SK-N-SH treated with all-trans-retinoic acid at 6 μM for 48 hours (cell line): Measurements from ENCODE around the gene RASSF4.

Source experiments
- ATAC-seq: fragments of 200-7000 bp; cut with Tn5 transposase; 3 replicates; pipeline ENCODE4 v1.9.1; 2020; ENCODE audit warnings: mild to moderate bottlenecking, moderate library complexity
- ARNTL ChIP-seq: fragments of 450-650 bp; formaldehyde crosslinking; IDR thresholded peaks from 2 replicates; pipeline ENCODE4 v1.5.0; 2020; ENCODE audit warnings: low read depth, mild to moderate bottlenecking, moderate library complexity, borderline replicate concordance
- CSDC2 ChIP-seq: fragments of 250-450 bp; sonication (Bioruptor Pico); IDR thresholded peaks from 2 replicates; pipeline ENCODE4 v1.5.0; 2020; ENCODE audit warnings: mild to moderate bottlenecking, moderate library complexity
- ESRRG ChIP-seq: fragments of 250-450 bp; sonication (Bioruptor Pico); IDR thresholded peaks from 2 replicates; pipeline ENCODE4 v1.6.1; 2021; ENCODE audit warnings: mild to moderate bottlenecking
- ISL1 ChIP-seq: fragments of 250-450 bp; sonication (Bioruptor Pico); IDR thresholded peaks from 2 replicates; pipeline ENCODE4 v2.1.2; 2022; ENCODE audit warnings: mild to moderate bottlenecking, moderate library complexity
- PPARA ChIP-seq: fragments of 250-450 bp; sonication (Bioruptor Pico); IDR thresholded peaks from 2 replicates; pipeline ENCODE4 v1.5.0; 2020; ENCODE audit warnings: mild to moderate bottlenecking, borderline replicate concordance
- RARB ChIP-seq: fragments of 250-450 bp; sonication (Bioruptor Pico); IDR thresholded peaks from 2 replicates; pipeline ENCODE4 v1.8.0; 2021; ENCODE audit warnings: mild to moderate bottlenecking, moderate library complexity
- SNAI2 ChIP-seq: fragments of 250-450 bp; sonication (Bioruptor Pico); IDR thresholded peaks from 2 replicates; pipeline ENCODE4 v1.5.0; 2020; ENCODE audit warnings: mild to moderate bottlenecking, moderate library complexity
- TCF4 ChIP-seq: fragments of 250-450 bp; sonication (Bioruptor Pico); IDR thresholded peaks from 2 replicates; pipeline ENCODE4 v1.8.0; 2021; ENCODE audit warnings: mild to moderate bottlenecking, moderate library complexity, borderline replicate concordance
- TOX ChIP-seq: fragments of 250-450 bp; sonication (Bioruptor Pico); IDR thresholded peaks from 2 replicates; pipeline ENCODE4 v1.8.0; 2021; ENCODE audit warnings: mild to moderate bottlenecking, moderate library complexity, borderline replicate concordance
- ZFP3 ChIP-seq: fragments of 250-450 bp; sonication (Bioruptor Pico); IDR thresholded peaks from 2 replicates; pipeline ENCODE4 v1.5.0; 2020; ENCODE audit warnings: mild to moderate bottlenecking, moderate library complexity
- ZFP30 ChIP-seq: fragments of 450-650 bp; formaldehyde crosslinking; IDR thresholded peaks from 2 replicates; pipeline ENCODE4 v1.5.0; 2022; ENCODE audit warnings: mild to moderate bottlenecking, moderate library complexity
- ZNF565 ChIP-seq: fragments of 450-650 bp; formaldehyde crosslinking; conservative IDR thresholded peaks from 2 replicates; pipeline ENCODE4 v1.5.0; 2020; ENCODE audit warnings: low read depth, mild to moderate bottlenecking, moderate library complexity
- ZNF70 ChIP-seq: fragments of 450-650 bp; formaldehyde crosslinking; IDR thresholded peaks from 2 replicates; pipeline ENCODE4 v1.5.0; 2020; ENCODE audit warnings: mild to moderate bottlenecking, moderate library complexity
- ZNF8 ChIP-seq: fragments of 450-650 bp; formaldehyde crosslinking; IDR thresholded peaks from 2 replicates; pipeline ENCODE4 v1.5.0; 2020; ENCODE audit warnings: mild to moderate bottlenecking, moderate library complexity
- TF ChIP-seq, protein P1 (sequence below): fragments of 250-450 bp; sonication (Bioruptor Pico); IDR thresholded peaks from 2 replicates; pipeline ENCODE4 v1.5.0; 2020; ENCODE audit warnings: mild to moderate bottlenecking, moderate library complexity
- TF ChIP-seq, protein P2 (sequence below): fragments of 250-450 bp; sonication (Bioruptor Pico); IDR thresholded peaks from 2 replicates; pipeline ENCODE4 v1.8.0; 2020; ENCODE audit warnings: mild to moderate bottlenecking, moderate library complexity, borderline replicate concordance
- TF ChIP-seq, protein P3 (sequence below): fragments of 250-450 bp; sonication (Bioruptor Pico); IDR thresholded peaks from 2 replicates; pipeline ENCODE4 v1.5.1; 2021; ENCODE audit warnings: mild to moderate bottlenecking, moderate library complexity

The RASSF4 gene

DNA sequence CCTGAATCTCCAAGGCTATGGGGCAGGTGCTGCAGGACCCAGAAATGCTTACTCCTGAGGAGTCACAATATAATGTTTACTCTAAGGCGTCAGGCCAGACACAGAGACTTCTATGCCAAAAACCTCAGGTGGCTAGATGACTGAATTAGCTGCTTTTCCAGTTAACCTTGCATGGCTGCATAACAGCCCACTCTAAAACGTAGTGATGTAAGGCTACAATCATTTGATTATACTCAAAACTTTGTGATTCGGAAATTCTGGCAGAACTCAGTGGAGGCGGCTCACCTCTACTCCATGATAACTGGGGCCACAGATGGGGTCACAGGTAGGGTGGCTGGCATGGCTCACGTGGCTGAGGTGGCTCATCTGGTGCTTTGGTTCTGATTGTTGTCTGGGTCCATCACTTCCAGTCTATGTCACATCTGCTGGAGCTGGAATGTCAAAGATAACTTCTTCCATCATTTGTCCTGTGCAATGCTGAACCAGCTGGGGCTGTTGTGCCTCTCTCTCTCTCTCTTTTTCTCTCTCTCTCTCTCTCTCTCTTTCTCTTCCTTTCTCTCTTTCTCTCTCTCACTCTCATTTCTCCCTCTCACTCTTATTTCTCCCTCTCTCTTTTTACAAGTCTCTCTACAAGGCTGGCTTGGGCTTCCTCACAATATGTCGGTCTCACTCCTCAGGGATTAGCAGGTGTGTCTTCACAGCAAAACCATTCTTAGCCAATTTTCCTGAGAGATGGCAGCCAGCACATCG is 36.6 kb upstream of the RASSF4 start:
- TF ChIP-seq, protein P1, sequence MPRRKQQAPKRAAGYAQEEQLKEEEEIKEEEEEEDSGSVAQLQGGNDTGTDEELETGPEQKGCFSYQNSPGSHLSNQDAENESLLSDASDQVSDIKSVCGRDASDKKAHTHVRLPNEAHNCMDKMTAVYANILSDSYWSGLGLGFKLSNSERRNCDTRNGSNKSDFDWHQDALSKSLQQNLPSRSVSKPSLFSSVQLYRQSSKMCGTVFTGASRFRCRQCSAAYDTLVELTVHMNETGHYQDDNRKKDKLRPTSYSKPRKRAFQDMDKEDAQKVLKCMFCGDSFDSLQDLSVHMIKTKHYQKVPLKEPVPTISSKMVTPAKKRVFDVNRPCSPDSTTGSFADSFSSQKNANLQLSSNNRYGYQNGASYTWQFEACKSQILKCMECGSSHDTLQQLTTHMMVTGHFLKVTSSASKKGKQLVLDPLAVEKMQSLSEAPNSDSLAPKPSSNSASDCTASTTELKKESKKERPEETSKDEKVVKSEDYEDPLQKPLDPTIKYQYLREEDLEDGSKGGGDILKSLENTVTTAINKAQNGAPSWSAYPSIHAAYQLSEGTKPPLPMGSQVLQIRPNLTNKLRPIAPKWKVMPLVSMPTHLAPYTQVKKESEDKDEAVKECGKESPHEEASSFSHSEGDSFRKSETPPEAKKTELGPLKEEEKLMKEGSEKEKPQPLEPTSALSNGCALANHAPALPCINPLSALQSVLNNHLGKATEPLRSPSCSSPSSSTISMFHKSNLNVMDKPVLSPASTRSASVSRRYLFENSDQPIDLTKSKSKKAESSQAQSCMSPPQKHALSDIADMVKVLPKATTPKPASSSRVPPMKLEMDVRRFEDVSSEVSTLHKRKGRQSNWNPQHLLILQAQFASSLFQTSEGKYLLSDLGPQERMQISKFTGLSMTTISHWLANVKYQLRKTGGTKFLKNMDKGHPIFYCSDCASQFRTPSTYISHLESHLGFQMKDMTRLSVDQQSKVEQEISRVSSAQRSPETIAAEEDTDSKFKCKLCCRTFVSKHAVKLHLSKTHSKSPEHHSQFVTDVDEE (CRISPR knock-in tag): no peak
- TF ChIP-seq ZFP3 (no peak), ISL1 (CRISPR knock-in tag) (no peak)
- TF ChIP-seq, protein P2, sequence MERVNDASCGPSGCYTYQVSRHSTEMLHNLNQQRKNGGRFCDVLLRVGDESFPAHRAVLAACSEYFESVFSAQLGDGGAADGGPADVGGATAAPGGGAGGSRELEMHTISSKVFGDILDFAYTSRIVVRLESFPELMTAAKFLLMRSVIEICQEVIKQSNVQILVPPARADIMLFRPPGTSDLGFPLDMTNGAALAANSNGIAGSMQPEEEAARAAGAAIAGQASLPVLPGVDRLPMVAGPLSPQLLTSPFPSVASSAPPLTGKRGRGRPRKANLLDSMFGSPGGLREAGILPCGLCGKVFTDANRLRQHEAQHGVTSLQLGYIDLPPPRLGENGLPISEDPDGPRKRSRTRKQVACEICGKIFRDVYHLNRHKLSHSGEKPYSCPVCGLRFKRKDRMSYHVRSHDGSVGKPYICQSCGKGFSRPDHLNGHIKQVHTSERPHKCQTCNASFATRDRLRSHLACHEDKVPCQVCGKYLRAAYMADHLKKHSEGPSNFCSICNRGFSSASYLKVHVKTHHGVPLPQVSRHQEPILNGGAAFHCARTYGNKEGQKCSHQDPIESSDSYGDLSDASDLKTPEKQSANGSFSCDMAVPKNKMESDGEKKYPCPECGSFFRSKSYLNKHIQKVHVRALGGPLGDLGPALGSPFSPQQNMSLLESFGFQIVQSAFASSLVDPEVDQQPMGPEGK (CRISPR knock-in tag): no peak
- no peak for ATAC-seq

DNA sequence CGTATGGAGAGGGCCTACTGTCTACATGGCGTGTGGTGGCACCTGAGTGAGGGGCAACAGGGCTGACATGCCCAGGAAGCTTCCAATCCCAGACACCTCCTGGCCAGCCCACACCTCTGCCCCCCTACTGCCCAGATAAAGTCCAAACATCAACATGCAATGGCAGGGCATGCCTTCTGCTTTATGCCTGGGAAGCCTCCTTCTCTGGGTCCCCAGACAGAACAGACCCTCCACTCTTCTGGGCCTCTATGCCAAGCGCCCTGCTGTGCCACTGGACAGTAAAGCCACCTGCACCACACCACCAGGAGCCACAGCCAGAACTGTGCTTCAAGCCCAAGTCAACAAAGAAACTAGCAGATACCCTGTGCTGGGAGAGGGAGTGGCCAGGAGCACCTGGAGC is 36.0 kb upstream of the RASSF4 start:
- ATAC-seq: no peak

DNA sequence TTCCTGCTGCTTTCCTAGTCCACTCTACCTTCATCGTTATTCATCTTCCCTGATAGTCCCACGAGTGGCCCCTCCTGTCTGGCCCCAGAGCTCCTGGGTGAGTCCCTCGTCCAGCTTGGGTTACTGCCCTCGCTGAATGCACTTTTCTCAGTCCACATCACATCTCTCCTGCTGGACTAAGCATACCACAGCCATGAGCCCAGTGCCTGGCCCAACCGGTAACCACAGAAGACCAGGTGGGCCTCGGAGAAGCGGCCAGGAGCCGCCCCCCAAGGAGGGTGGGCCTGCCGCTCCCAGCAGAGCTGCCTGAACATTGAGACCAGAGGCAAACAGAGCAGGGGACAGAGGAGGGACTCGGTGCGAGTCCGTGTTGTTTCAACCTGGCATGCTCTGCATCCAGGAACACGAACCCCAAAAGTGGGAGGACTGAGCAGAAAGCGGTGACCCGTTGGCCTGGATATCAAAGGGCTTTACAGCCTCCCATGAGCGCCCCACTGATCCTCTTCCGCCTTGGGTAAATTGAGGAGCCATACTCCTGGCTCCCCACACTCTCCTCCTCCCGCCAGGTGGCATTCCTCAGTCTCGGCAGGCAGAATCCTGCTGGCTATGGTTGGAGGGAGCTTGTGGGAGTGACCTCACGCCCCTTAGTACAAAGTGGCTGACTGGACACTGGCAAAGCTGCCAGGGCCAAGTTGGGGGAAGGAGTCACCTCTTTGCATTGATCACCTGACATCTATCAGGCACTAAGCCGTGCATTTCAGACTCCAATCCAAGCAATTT is 35.2 kb upstream of the RASSF4 start:
- ATAC-seq: no peak
- TF ChIP-seq, protein P1 (CRISPR knock-in tag): no peak

More for the DNA sequence above, 36.0 kb upstream of the RASSF4 start:
- TF ChIP-seq CSDC2 (CRISPR knock-in tag) (no peak), TOX (CRISPR knock-in tag) (no peak), ZFP3 (no peak), ZNF565 (CRISPR knock-in tag) (no peak)
- TF ChIP-seq, protein P1 (CRISPR knock-in tag): no peak

DNA sequence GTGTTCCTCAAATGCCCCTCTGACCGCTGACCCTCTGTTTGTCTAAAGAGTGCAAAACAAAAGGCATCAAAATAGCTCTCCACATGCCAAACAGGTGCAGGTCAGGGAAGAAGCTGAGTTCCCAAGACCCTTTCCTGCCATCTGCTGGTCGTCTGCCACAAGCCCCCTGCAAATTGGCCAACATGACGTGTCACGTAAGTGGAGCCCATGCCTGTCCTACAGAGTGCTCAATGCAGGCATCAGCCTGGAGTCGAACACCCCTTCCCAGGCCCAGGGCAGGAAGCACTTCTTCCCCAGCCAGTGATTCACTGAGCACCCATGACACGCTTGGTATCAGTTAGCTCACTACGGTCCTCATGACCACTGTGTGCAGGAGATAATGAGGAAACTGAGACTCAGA is 34.4 kb upstream of the RASSF4 start:
- peak; percentile 16; the same call in 1 of the 3 replicates for ATAC-seq
- TF ChIP-seq ZFP30 (CRISPR knock-in tag) (no peak), ARNTL (CRISPR knock-in tag) (no peak), PPARA (no peak), TCF4 (CRISPR knock-in tag) (no peak), ZNF8 (CRISPR knock-in tag) (no peak), RARB (no peak), SNAI2 (CRISPR knock-in tag) (no peak), ZFP3 (no peak), ISL1 (CRISPR knock-in tag) (no peak), ZNF565 (CRISPR knock-in tag) (no peak), ESRRG (no peak), ZNF70 (no peak)
- TF ChIP-seq, protein P3, sequence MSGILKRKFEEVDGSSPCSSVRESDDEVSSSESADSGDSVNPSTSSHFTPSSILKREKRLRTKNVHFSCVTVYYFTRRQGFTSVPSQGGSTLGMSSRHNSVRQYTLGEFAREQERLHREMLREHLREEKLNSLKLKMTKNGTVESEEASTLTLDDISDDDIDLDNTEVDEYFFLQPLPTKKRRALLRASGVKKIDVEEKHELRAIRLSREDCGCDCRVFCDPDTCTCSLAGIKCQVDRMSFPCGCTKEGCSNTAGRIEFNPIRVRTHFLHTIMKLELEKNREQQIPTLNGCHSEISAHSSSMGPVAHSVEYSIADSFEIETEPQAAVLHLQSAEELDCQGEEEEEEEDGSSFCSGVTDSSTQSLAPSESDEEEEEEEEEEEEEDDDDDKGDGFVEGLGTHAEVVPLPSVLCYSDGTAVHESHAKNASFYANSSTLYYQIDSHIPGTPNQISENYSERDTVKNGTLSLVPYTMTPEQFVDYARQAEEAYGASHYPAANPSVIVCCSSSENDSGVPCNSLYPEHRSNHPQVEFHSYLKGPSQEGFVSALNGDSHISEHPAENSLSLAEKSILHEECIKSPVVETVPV: no peak
- TF ChIP-seq, protein P2 (CRISPR knock-in tag): no peak
